GM06990 (cell line): ENCODE results near the gene SCO1.

Experiments
- DNase-seq: peaks from one replicate; pipeline ENCODE4 v3.0.0-alpha.2; 2011; ENCODE audit not compliant: insufficient read length; ENCODE audit errors: extremely low read depth
- H3K27me3 ChIP-seq: replicated peaks from 2 replicates; pipeline ENCODE4 v1.6.0; 2011; ENCODE audit warnings: low read length; ENCODE audit not compliant: control insufficient read depth, insufficient read depth
- H3K36me3 ChIP-seq: 2 replicates; pipeline ENCODE4 v1.5.1; 2011; ENCODE audit warnings: low read length; ENCODE audit not compliant: control insufficient read depth, insufficient read depth
- H3K4me3 ChIP-seq: replicated peaks from 2 replicates; pipeline ENCODE4 v1.5.1; 2011; ENCODE audit warnings: low read depth, mild to moderate bottlenecking, control low read depth, low read length
- TF ChIP-seq, protein P1 (sequence below): IDR thresholded peaks from 2 replicates; pipeline ENCODE4 v1.5.1; 2011; ENCODE audit warnings: low read length, control low read depth, mild to moderate bottlenecking, inconsistent platforms; ENCODE audit not compliant: insufficient read depth, poor library complexity, severe bottlenecking

SCO1 gene

GRCh38 chr17:10718547-10718946 is 21.2 kb upstream of the SCO1 start:
- TF ChIP-seq, protein P1, sequence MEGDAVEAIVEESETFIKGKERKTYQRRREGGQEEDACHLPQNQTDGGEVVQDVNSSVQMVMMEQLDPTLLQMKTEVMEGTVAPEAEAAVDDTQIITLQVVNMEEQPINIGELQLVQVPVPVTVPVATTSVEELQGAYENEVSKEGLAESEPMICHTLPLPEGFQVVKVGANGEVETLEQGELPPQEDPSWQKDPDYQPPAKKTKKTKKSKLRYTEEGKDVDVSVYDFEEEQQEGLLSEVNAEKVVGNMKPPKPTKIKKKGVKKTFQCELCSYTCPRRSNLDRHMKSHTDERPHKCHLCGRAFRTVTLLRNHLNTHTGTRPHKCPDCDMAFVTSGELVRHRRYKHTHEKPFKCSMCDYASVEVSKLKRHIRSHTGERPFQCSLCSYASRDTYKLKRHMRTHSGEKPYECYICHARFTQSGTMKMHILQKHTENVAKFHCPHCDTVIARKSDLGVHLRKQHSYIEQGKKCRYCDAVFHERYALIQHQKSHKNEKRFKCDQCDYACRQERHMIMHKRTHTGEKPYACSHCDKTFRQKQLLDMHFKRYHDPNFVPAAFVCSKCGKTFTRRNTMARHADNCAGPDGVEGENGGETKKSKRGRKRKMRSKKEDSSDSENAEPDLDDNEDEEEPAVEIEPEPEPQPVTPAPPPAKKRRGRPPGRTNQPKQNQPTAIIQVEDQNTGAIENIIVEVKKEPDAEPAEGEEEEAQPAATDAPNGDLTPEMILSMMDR, result no peak
- Histone ChIP-seq H3K27me3 (no peaks in the 10 kb centered on the region), H3K4me3 (no peak overlapping the region), H3K36me3 (no peaks in the 10 kb centered on the region)
- no peak for DNase-seq

DNA sequence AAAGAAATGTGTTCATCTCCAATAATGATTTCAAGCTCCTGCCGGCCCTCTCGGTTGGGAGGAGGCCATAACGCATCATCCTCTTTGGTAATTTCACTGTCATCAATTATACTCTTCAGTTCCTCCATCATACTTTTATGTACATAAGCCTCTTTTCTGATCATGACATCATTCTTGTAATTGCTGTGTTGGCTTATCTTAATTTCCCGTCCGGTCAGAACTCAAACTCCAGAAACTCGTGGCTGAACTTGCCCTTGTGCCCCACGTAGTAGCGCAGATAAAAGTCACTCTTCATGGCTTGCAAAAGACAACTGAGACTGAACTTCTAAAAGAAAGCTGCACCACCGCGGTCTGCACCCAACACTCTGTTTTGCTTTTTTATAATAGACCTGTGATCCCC is 18.9 kb upstream of the SCO1 start:
- Histone ChIP-seq H3K36me3 (peaks cover 2% of the 10 kb centered on the region), H3K27me3 (no peaks in the 10 kb centered on the region), H3K4me3 (no peak overlapping the region)
- TF ChIP-seq, protein P1, result no peak
- no peak for DNase-seq

GRCh38 chr17:10713318-10713717 is 16.0 kb upstream of the SCO1 start:
- TF ChIP-seq, protein P1, result no peak
- no peak for DNase-seq
- peaks cover 5% of the 10 kb centered on the region for H3K36me3 ChIP-seq
- no peaks in the 10 kb centered on the region for H3K27me3 ChIP-seq
- H3K4me3 ChIP-seq, result no peak overlapping the region

GRCh38 chr17:10705727-10706126 is 8.4 kb upstream of the SCO1 start:
- DNase-seq, result no peak
- Histone ChIP-seq H3K27me3 (no peaks in the 10 kb centered on the region), H3K36me3 (peaks cover 7% of the 10 kb centered on the region), H3K4me3 (no peak overlapping the region)
- TF ChIP-seq, protein P1, result no peak

DNA sequence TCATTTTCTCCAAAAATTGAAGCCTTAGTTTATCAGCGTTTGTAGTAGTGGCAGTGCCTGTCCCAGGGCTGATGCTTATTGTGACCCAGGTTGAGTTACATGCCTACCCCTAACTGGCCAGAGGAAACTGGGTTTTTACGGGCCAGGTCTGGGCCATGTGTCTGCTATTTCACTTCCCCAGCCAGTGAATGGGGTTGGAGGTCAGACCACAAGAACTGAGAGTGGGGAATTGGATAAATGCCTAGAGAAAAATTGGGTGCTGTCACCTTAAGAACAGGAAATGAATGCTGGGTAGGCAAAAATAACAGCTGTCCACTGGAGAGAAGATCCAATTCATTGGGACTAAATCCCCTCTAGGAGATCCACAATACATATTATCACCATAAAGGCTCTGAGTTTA is 5.2 kb upstream of the SCO1 start:
- Histone ChIP-seq H3K27me3 (no peaks in the 10 kb centered on the region), H3K4me3 (no peak overlapping the region), H3K36me3 (peaks cover 4% of the 10 kb centered on the region)
- no peak for DNase-seq
- TF ChIP-seq, protein P1, result no peak

DNA sequence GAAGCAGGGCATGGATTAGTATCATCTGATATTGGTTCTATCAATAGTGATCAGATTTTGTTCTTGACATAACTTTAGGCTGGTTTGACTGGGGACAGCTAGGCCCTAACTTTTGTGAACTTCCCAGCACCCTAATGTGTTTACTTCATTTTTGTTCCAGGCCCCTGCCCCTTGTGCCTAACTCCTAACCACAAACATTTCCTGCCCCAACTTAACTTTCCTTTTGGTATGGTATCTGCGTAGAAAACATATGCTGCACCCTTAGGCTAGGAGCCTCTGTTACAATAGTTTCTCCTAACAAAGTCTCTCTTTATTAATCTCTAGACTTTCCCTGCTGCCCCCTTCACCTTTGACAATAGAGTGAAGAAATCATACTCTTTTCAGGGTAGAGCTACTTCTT is 2.5 kb upstream of the SCO1 start:
- DNase-seq, result no peak
- Histone ChIP-seq H3K27me3 (no peaks in the 10 kb centered on the region), H3K36me3 (peaks cover 2% of the 10 kb centered on the region), H3K4me3 (no peak overlapping the region)
- TF ChIP-seq, protein P1, result no peak
